HG03469 (cell line): ENCODE data around the gene FGGY.
"Not testable (repeated sequence)": the region's sequence is repeated elsewhere in the genome, so short reads cannot be mapped to it uniquely, and the experiment has no call there.

Experiments used
- ATAC-seq: cut with Tn5 transposase; IDR thresholded peaks from one replicate; pipeline ENCODE4 v1.9.1; 2021; ENCODE audit warnings: mild to moderate bottlenecking, moderate library complexity, moderate number of reproducible peaks; ENCODE audit not compliant: unreplicated experiment

The FGGY gene

DNA sequence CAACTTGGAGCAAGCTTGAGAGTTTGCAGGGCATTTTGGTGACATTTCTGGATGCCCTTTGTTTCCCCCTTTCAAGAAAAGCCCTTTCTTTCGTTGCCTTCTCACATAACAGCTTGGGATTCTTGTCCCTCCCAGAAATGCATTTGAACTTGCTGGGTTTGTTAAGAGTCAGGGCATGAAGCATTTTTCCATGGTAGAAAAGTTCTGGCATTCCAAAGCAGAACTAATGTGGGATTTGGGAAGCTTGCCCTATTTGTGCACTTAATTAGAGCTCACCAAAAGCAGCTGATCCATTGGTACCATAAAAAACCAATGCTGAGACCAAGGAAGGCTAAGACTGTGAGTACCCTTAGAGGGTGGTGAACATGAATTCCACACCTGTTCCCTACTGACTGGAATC is 418.1 kb downstream of the FGGY start:
- ATAC-seq, result no peak

DNA sequence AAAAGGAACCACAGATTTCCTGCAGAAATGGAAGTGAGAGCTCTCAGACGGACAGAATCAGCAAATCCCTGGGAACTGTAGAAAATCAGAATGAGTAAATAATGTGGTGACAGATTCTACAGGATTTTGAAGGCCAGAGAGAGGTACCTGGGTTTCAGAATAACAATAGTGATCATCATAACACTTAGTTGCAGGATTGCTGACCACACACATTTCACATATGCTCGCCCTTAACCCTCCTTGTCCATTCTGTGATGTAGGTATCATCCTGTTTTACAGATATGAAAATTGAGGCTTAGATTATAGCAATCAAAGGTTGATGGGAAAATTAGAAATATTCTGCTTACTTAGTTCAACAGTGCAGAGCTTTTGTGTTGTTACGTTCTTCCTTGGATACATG is 419.9 kb downstream of the FGGY start:
- no peak for ATAC-seq

- ATAC-seq, result no peak
Observed at GRCh38 chr1:59718064-59718988, 421.4 kb downstream of the FGGY start.

DNA sequence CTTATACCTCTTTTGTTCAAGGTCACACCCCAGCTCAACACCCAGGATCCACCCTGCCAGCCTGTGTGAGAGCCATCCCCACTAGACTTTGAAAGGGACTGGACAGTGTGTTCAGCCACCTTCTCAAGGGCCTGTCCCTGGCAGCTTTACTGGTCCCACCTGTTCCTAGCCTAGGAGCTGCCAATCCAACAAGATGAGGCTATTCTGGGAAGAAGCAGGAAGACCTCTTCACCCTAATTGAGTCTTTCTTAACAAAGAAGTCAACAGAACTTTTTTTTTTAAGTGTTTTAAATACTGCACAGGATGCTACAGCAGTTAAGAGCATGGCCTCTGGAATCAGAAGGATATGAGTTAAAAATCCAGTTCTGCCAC is 422.1 kb downstream of the FGGY start:
- no peak for ATAC-seq

DNA sequence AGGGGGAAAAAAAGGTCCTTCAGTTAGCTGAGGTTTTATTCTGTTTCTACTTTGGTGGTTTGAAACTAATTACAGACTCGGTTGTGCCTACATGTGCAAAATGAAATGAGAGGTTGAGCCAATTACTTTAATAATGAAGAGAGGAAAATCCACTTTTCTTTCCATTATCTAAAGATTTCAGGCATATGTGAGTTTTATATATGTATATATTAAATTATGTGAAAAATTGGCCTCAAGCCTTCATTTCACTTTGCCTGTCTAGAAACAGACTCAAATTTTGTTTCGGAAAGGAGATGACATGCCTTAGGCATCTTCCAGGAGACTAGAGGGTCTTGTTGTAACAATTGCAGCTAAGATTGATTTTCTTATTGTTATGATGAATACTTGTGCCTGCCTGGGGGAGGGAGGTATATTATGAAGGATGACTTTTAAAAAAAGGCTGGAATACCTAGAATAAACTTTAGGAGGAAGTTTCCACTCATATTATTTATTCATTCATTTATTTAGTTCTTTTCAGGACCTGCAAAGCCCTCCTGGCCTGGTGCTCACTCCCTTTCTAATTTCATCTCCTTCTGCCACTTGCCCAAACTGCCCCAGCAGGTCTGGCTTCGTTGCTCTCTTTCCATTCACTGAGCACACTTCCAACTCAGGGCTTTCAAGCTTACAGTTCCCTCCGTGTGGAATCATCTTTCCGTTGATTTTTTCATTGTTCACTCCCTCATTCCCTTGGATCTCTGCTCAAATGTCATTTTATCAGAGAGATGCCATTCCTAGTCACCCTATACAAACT is 423.6 kb downstream of the FGGY start:
- ATAC-seq, result no peak

DNA sequence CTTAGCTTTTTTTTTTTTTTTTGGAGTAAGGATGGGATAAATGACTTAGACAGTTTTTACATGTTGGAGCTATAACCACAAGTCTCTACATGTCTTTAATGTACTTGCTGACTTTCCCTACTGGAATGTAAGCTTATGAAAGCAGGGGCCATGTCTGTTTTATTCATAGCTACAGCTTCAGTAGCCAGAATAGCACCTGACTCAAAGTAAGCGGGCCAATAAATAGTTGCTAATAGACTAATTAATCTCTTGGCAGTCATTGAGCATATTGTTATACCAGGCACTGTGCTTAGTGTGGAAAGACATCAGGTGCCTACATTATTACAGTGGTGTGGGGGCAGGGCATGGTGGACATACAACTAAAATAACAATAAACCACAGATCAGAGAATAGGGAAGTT is 433.4 kb downstream of the FGGY start:
- ATAC-seq, result no peak

DNA sequence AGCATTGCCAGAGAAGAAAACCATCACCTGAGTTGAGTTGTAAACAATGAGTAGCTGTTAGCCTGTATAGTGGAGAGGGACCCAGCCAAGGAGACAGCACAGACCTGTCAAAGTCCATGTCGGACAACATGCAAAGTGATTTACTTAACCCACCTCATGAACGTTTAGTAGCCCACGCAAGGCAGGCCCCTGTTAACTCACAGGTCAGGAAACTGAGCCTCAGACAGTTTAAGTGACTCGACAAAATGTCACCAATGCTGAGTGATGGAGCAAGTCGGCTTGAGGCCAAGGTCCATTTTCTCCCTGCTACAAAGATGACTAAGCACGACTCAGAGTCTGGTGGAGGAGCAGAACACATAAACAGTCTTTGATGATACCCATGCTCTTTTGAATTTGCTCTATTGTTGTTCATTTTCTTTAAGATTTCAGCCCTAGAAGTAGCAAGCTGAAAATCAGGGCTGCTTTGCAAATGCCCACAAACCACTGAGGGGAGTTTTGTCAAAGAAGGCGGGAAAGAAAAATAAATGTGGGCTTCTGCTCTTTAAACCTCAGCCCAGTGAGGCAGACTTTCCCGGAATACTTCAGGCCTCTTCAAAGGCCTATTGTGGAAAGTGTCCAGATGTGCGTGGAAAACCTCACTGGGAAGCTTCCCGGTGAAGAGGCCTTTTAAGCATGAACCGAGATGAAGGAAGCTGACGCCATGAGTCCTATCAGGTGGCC is 434.0 kb downstream of the FGGY start:
- no peak for ATAC-seq

DNA sequence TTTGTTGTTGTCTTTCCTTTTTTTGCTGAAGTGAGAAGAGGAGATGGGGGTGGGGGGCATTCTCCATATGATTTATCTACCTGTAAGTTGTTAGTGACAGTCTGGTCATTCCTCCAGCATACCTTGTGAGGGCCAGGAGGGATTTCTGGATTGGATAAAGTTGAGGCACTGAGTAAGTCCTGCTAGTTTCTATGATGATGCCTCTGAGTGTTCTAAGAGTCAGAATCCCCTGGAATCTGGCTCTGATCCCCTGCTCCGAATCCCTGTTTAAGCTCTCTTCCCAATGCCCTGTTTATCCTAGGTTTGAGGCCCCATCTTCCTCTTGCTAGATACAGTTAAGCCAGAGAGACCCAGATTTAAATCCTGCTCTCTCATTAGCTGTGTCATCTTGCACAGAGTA is 434.7 kb downstream of the FGGY start:
- no peak for ATAC-seq

GRCh38 chr1:59732214-59732955 is 435.5 kb downstream of the FGGY start:
- no peak for ATAC-seq

DNA sequence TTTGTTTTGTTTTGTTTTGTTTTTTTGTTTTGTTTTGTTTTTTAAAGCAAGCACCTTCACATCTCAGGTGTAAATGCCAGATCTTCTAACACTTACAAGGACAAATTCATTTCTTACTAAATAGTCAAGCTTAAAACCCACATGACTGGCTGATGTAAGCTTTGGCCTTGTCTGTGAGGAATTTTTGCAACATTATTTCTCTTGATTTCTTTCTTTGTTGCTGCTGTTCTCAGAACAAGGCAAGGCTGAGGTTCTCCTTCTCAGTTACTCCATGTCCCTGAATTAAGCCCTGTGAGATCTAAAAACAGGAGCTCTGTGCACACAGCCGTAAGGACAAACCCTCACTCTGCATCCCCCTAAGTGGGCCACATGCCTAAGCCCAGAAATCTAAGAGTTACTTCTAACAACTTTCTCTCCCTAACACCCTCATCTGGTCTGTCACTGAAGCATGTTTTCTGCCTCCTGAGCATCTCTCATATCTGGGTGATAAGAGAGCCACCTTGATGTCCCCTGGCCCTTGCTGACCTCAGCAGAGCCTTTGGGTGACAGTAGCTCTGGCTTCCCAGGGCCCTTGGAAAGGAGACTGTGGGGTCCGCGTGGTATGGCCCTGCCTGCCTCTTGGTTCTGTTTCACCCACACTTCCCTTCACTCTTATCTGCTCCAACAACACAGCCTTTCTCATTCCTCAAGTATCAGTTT is 436.7 kb downstream of the FGGY start:
- ATAC-seq, result no peak

DNA sequence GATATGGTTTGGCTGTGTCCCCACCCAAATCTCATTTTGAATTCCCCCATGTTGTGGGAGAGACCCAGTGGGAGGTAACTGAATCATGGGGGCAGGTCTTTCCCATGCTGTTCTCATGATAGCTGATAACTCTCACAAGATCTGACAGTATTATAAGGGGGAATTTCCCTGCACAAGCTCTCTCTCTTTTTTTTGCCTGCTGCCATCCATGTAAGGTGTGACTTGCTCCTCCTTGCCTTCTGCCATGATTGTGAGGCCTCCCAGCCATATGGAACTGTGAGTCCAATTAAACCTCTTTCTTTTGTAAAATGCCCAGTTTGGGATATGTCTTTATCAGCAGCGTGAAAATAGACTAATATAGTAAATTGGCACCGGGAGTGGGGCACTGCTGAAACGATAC is 439.0 kb downstream of the FGGY start:
- ATAC-seq, result not testable (repeated sequence)

DNA sequence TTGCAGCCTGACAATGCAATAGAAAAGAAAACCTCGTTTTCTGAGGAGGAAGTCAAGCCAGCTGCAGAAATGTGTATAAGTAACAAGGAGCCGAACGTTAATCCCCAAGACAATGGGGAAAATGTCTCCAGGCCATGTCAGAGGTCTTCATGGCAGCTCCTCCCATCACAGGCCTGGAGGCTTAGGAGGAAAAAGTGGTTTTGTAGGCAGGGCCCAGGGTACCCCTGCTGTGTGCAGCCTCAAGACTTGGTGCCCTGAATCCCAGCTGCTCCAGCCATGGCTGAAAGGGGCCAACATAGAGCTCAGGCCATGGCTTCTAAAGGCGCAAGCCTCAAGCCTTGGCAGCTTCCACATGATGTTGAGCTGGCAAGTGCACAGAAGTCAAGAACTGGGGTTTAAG is 439.9 kb downstream of the FGGY start:
- ATAC-seq, result no peak

- ATAC-seq, result no peak
Observed at GRCh38 chr1:59737638-59738037, 440.7 kb downstream of the FGGY start.

GRCh38 chr1:59738152-59738551 is 441.3 kb downstream of the FGGY start:
- ATAC-seq, result no peak

DNA sequence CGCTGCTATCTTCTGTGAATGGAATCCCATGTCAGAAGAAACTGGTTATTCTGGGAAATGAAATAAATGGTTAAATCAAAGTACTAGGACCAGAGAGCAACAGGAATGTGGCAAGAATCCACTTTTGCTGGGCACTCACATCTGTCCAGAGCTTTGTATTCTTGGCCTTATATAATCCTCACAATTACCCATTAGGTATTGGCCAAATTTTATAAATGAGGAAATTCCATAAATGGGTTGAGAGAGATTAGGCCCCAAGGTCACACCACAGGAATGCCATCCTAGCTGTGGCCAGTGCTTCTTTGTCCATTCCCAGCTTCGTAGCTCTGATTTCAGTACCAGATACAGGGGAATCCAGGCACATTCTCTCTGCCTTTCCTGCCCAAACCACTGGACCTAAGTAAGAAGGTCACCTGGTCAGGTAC is 441.7 kb downstream of the FGGY start:
- ATAC-seq, result no peak

DNA sequence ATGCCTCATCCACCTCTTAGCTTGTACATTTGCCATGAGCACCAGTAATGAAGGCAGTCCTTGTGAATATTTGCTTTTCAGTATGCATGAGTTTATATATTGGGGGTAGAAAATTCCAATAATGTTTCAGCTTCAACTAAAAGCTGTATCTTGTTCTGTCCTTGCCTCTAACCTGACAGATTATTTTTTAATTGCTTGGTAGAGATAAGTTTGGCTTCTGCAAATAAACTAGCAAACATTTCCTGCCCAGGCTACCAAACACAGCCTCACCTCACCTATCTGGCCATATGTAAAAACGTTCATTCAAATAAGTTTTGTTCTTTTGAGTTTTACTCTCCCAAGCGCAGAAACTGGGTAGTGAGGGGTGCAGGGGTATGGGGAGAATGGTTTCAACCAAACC is 442.2 kb downstream of the FGGY start:
- ATAC-seq, result no peak

DNA sequence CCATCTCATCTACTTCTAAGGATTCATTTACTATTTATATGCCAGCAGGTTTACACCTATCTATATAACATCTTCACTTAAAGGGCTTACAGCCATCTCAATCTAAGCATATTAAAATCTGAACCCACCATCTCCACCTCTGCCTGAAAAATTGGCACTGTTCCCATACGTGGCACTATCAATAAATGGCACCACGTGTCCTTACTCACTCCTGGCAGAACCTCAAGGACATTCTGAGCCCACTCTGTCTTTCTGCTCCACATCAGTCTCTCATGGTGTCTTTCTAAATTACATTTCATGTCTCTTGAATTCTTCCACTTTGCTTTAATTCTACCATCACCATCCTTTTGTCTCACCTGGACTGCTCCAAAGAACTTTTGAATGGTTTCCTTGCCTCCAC is 445.6 kb downstream of the FGGY start:
- ATAC-seq, result no peak

DNA sequence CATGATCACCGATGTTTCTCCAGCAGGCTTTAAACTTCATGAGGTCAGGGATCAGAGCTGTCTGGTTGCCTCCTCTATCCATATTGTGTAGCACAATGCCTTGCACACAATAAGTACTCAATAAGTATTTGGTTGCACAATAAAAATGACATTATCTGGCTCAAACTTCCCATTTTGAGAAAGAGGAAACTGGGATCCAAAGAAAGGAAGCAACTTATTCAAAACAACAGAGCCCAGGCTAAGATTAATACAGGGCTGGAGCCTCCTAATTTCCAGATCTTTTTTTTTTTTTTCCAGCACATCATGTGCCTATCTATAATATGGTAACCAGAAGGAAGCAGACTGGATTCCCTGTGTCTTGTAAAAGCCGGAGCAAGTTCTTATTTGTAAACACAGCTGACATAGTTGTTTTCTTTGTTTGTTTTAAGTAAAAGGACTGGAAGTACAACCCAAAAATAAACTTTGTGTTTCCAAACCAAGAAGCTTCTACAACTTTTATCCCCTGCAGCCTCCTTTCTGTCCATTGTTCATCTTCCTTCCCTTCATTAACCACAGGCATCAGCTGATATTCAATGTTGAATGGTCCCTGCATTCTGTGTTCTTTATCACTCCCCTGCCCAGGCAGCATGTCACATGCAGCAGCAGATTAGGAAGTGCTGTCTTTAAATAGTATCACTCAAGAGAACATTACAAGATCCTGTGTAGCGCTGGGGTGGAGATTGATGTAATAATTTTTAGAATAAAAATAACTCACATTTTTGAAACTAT is 446.6 kb downstream of the FGGY start:
- no peak for ATAC-seq

- ATAC-seq, result no peak
Observed at GRCh38 chr1:59747420-59748024, 450.6 kb downstream of the FGGY start.
